Right hindlimb (tissue), 1 donor: Measurements from ENCODE around the gene ERP44.
"Not testable (repeated sequence)": the region's sequence is repeated elsewhere in the genome, so short reads cannot be mapped to it uniquely, and the experiment has no call there.

Source experiments
- DNase-seq: peaks from one replicate; pipeline ENCODE4 v3.0.0-alpha.2; 2018

ERP44 gene

DNA sequence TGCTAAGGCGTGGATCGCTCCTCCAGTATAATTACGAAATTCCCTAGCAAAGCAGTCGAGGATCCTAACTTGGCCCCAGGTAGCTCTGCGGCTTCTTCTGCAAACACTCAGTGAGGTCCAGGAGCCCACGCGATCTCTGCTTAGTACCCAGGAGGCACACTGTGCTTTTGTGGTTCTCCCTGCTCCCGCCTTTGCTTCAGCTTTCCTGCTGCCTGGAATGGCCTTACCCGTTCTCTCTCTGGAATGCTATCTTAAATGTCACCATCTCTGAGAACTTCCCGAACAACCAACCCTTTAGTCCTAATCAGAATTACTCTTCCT lies 882 bp upstream of the ERP44 start:
- no peak for DNase-seq

DNA sequence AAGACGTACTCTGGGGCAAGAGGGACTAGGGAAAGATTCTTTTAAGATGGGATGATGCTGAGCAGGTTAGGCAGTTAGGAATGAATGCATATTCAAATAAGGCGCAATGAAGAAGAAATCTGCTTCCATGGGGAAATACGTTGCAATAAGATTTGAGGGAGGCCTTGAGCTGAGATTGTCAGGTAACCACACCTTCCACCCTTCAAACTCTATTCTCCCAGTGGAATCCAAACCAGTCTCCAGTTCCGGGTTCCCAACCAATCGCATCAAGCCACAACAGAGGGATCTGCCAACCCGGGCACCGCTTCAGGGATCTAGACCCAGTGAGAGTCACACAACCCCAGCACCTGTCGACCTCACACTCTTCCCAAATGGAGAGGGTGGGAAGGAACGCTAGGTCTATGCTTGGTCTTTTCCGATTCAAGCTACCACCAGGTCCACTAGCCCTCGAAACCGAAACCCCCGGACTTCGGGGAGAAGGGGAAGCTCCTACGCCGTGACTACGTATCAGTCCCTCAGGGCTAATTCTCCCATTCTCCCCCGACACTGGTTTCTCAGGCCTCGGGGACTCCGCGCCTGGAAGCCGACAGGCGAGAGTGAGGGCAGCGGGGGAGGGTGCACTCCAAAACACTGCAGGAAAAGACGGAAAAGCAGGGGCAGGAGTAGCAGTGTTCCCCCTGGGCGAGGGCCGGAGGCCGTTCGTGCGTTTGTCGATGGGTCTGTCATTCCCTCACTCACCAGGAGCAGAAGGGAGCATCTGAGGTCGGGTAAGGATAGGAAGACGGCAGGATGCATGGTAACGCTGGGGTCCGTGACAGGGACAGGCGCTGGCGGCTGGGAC lies 534 bp downstream of the ERP44 start:
- peak; percentile 48 for DNase-seq

DNA sequence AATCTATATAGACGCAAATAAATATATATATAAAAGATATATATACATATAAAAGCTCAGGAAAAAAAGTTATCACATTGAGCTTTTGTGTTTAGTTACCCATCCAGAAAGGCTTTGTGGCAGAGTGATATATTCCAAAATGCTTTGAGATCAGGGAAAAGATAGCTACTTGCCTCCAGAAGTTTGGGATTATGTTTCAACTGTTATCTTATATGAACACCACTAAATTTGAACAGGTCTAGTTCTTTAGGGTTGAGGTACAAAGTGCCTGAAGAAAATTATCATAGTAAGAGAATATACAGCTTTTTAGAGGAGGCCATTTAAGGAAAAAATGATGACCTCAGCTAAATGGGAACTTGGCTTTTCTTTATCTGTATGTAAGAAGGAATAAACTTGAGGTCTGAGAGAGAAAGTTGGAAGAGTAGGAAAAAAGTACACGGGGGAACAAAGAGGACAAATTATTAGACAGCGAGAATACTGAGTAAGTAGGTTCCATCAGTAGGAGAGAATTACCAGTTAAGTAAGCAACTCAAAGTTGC lies 2.4 kb downstream of the ERP44 start:
- no peak for DNase-seq

DNA sequence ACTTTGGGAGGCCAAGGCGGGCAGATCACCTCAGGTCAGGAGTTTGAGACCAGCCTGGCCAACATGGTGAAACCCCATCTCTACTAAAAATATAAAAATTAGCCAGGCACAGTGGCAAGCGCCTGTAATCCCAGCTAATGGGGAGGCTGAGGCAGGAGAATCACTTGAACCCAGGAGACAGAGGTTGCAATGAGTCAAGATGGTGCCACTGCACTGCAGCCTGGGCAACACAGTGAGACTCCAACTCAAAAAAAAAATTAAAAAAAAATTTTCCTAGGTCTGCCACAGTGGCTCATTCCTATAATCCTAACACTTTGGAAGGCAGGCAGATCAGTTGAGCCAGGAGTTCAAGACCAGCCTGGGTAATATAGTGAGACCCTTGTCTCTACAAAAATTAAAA lies 4.4 kb downstream of the ERP44 start:
- not testable (repeated sequence) for DNase-seq

DNA sequence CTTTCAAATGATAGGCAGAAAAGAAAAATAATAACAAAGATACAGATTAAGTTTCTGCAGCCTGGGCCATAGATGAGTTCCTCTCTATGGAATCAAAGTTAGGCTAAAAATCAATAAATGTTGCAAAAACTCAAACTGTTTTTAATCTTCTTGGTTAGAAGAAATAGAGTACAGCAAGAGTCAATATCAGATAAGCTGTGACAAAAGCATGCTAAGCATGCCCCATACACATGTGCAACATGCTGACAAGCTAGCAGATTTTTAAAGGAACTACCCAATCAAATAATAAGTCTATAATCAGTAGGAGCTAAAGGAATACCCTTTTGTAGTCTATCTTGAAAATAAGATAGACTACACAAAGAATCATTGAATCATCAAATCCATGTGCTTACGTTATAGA lies 6.7 kb downstream of the ERP44 start:
- no peak for DNase-seq

DNA sequence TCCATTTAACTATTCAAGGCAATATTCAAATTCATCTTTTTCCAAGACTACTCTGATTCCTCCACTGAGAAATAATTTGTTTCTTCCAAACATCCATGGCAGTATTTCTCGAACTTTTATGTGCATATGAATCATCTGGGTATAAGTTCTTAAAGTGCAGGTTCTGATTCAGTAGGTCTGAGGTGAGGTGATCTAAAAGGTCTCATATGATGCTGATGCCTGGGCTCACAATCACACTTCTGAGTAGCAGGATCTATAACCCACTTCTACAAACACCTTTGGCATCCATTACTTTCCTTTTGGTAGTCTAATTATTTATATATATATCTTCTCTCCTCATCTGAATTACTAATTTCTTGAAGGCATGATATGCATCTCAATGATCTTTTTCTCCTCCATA lies 7.2 kb downstream of the ERP44 start:
- no peak for DNase-seq

DNA sequence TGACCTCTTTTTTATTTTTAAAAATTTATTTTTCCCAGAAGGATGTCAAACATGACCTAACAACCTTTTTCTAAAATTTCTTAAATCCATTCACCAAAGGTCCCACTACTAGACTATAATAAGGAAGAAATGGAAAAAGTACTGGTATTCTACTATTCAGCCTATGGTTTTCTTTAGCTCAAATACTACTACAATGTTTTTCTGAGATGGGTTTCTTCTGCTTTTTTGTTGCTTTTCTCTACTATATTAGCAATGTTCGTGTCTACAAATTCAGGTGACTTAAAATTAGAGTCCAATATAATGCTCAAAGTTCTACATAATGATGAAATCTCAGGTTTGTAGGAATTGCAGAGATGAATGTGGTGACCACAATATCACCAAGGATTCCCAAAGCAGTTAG lies 7.9 kb downstream of the ERP44 start:
- DNase-seq = no peak

DNA sequence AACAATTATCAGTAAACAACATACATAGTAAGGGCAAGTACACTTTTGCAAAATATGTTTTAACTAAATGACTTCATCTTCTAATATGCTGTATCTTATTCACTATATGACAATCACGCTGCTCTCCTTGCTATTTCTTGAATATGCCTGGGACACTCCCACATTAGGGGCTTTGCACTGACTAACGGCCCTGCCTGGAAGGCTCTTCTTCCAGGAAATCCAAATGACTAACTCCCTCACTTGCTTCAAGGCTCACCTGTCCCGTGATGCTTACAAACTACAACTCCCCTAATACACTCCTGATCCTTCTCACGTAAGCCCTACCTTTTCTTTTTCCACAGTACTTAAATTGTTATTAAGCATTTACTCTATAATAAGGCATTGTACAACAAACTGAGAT lies 10.6 kb downstream of the ERP44 start:
- no peak for DNase-seq

DNA sequence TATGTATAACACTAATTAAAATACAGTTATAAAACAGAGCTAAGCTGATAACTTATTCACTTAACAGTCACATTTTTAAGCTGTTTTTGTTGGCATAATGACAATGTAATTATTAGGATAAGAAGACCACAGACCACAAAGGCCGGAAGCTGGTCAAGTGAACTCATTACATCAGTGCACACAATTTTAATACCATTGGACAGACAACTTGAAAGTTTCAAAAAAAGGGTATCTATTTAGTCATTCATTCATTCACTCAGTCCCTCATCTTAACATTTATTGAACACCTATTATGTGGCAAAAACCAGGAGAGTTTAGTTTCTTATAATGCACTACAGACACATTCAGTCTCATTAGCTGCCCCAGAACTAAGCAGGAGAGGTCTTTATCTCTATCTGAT lies 11.6 kb downstream of the ERP44 start:
- no peak for DNase-seq

DNA sequence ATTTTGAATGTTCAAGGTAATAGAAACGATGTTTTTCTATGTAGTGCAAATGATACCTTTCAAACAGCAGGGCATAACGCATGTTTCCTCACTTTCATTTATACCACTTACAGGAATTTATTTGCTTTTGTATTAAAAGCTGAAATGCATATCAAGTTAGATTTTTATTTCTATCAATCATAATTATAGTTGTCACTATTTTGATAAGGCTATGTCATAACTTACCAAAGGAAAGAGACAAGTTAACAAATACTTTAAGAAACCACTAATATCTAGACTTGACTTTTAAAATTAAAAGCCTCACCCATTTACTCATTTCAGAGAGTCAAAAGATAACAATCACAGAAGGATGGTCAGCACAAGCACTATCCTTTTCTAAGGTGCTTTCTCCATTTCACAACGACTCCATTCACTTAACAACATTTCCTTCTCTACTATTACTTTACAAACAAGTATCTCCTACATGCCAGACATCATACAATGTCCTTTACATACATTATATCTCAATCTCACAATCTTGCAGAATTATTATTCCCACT lies 12.6 kb downstream of the ERP44 start:
- no peak for DNase-seq

DNA sequence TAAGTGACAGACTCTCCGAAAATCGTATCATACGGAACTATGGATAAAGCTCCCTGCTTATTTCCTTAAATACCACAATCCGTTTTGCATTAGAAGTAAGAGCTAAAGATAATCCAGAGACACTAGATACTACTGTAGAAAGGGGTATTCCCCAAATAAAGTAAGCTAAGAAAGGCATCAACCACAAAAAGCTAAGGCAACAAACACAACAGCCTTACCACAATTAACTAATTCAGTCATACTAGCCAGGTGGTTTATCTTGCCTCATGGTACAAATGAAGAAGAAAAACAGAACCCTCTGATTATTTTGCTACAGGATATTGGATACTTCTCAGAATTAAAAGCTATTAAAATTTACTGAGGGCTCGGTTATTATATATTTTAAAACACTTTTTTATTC lies 14.1 kb downstream of the ERP44 start:
- no peak for DNase-seq

DNA sequence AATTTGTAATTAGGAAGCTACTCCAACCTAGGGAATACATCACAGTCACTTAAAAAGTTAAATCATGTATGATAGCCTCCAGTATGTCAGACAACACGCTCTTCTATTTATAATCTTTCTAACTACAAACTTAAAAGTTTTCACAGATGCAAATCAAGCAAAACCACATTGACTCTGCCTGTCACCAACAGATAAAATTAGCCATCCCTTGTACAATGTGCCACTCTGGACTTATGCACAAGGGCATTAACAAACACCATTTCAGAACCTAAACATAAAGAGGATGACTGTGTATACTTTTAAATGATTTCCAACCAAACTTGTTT lies 14.7 kb downstream of the ERP44 start:
- DNase-seq = no peak

DNA sequence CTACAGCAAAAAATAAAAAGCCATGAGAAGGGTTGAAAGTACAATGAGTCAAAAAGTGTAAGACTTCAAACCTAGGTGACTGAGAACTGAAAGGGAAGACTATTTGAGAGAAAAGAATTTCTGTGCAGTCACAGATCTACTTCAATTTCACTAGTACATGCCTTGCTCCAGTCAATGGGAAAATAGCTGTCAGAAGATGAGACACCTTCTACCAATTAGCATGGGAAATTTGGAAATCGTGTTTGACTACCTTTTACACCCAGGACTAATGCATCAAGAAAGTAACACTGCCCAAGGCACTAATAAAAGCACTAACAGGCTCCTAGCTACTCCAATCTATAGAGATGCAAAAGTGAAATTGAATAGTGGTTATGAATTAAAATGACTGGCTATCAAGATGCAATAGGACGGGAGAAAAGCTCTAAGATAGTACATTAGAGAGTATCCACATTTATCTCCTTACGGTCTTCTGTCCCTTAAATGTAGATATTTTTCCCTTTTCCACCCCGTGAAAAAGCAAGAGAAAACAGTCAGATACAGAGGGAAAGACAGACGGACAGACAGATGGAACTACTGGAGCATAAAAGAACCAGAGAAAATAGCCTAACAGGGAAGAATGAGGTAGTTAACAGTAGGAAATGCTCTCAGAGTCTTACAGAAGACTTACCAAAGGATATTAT lies 15.2 kb downstream of the ERP44 start:
- DNase-seq = no peak

DNA sequence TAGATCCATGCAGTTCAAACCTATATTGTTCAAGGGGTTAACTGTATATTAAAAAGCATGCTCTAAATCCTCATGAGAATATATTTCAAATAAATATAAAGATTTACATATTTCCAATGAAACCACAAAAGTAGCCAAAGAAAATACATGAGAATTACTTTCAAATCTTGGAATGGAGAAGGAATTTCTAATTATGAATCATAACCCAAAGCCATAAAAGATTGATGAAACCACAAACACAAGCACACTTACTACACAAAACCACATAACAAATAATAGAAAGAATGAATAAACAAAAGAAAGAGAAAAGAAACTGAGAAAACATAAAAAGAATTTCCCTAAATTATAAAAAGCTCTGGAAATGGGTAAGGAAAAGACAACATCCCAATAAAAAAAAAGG lies 16.0 kb downstream of the ERP44 start:
- no peak for DNase-seq

DNA sequence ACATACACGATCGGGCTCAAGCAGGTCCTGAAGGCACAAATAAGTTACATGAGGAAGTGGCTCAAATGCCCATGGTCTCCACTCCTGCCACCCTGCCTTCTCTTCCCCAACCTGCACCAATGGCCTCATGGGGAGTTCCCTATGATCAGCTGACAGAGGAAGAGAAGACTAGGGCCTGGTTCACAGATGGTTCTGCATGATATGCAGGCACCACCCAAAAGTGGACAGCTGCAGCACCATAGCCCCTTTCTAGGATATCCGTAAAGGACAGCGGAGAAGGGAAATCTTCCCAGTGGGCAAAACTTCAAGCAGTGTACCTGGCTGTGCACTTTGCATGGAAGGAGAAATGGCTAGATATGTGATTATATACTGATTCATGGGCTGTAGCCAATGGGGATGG lies 22.5 kb downstream of the ERP44 start:
- not testable (repeated sequence) for DNase-seq

DNA sequence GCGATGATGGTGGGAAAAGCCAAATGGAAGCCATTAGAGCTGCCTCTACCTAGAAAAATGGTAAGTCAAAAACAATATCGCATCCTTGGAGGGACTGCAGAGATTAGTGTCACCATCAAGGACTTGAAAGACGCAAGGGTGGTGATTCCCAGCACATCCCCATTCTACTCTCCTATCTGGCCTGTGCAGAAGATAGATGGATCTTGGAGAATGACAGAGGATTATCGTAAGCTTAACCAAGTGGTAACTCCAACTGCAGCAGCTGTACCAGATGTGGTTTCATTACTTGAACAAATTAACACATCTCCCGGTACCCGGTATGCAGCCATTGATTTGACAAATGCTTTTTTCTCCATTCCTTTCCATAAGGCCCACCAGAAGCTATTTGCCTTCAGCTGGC lies 23.8 kb downstream of the ERP44 start:
- no peak for DNase-seq

DNA sequence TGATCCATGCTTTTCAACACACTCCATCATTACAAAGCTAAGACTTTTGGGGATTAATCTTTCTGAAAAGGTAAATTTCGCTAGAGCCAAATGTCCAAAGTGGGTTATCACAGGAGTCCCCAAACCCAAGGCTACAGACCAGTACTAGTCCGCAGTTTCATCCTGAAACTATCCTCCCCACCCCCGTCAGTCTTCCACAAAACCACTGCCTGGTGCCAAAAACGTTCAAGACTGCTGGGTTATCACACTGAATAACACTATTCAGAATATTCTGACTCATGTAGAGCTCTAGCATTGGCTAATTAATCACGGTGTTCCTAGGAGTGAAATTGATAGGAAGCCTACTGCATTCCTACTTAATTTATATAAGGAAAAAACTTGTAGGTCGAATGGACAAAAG lies 24.7 kb downstream of the ERP44 start:
- DNase-seq = no peak

DNA sequence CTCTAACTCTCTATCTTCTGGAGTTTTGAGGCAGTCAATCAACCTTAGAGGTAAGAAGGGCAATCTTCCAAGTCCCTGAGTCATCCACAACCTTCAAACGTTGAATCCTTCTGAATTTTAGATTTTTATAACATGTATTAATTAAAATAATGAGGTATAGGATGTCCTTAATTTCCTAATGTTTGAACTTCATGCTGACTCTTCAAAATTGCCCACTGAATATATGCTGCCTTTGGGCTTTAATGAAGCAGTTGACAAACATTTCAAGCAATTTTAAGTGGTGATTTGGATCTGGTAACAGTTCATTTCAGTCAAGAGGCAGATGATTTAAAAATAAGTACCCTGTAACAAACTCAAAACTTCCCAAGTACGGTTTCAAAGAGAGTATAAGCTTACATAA lies 26.0 kb downstream of the ERP44 start:
- no peak for DNase-seq

DNA sequence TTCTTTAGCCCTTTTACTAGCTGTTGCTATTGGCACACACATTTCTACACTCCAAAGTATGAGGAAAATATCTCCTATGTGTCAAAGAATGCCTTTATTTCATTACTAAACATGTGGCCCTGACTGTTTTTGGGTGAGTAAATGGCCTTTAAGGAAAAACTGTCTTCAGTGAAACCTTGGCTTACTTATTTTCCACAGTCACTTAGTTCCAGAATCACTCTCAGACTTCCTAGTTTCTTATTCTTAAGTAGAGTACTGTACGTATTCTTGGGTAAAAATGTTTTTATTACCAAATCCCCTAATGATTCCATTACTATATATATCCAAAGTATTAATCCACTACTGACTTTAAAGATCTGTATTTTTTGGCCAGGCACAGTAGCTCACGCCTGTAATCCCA lies 27.5 kb downstream of the ERP44 start:
- no peak for DNase-seq

DNA sequence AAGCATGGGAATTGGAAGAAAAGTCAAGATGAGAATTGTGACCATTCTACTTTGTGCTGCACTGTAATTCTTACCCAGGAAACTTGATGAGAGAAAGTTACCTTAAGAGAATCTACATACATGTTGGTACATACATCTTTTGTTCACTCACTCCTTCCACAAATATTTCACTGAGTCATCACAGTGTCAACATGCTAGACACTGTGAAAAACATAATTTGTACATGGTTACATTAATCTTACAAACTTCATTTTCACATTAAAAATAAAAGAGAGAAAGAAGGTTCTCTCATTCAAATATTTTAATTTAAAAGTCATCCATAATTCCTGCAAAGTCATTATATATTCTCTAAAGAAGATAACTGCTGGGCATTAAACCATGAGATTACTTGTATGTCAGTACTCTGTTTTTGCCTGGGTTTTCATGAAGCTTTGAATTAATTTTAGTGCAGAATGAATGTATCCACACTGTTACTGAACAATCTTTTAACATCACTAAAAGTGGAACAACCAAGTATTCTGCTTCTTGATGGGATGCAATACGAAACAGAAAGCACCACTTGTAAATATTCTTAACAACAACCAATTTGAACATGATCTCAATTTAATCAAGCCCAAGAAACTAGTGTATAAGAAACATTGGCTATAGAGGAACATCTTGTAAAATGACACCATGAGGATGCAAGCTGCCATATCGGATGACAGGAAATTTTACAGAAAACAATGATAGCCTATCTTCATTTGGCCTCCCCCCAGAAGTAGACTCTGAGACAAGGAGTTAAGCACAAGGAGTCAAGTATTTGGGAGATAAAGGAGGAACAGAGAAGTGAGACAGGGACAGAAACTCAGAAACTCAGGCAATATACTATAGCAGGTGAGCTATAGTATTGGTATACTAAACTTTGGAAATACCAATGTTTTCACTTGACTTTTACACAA lies 28.4 kb downstream of the ERP44 start:
- DNase-seq = no peak

DNA sequence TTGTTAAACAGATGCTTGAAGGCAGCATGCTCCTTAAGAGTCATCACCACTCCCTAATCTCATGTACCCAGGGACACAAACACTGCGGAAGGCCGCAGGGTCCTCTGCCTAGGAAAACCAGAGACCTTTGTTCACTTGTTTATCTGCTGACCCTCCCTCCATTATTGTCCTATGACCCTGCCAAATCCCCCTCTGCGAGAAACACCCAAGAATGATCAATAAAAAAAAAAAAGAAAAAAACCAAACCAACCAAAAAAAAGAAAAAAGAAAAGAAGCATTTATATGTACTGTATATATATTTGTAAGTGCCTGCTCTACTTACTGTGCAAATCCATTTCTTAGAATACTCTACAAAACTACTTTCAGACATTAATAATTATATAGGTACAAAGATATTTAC lies 29.7 kb downstream of the ERP44 start:
- not testable (repeated sequence) for DNase-seq

DNA sequence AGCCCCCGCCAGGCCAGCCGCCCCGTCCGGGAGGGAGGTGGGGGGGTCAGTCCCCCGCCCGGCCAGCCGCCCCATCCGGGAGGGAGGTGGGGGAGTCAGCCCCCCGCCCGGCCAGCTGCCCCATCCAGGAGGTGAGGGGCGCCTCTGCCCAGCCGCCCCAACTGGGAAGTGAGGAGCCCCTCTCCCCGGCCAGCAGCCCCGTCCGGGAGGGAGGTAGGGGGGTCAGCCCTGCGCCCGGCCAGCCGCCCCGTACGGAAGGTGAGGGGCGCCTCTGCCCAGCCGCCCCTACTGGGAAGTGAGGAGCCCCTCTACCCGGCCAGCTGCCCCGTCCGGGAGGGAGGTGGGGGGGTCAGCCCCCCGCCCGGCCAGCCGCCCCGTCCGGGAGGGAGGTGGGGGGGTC lies 30.8 kb downstream of the ERP44 start:
- not testable (repeated sequence) for DNase-seq

DNA sequence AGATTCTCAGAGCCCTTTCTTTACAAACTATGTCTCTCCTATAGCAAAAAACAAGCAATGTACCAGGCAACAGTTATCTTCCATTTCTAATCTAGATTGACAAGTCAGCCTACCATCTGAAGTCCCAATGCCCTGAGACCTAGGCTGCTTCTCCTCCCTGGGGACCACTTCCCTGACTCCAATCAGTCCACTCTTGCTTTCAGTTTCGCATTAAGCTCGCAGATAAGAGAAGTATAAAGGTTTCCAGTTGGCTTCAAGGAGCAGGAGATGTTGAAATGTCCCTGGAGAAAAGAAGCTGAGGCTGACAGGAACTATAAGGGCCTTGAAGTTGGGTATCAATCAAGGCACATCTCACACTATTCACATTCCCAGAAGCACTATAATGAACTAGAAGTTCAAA lies 32.3 kb downstream of the ERP44 start:
- no peak for DNase-seq
